ENCODE results near the gene GRM3. TPM values are rescaled to one million over a fixed set of nuclear protein-coding genes. Genes with fewer than 3 reads are reported as not detected.
"Not testable (repeated sequence)": the region's sequence is repeated elsewhere in the genome, so short reads cannot be mapped to it uniquely, and the experiment has no call there.

The GRM3 gene
- 0.11 TPM for polyA plus RNA-seq (2012; ENCODE audit: missing spikeins)

- DNase-seq (ENCODE audit: insufficient read length), result no peak
- no peak for FAIRE-seq
- TF ChIP-seq TAF1 (IDR thresholded peaks at IDR 0.05; ENCODE audit: borderline replicate concordance, low read depth, low read length) (no peak), POLR2A (IDR thresholded peaks at IDR 0.05; ENCODE audit: low read depth, low read length) (no peak), POLR2AphosphoS5 (IDR thresholded peaks at IDR 0.05; ENCODE audit: low read depth, low read length) (no peak)
Observed at GRCh38 chr7:86643561-86644281, at the start of gene GRM3. Gene GRM3 (plus strand): TSS chr7:86643909. CDS start chr7:86765146, 121,237 bp downstream.

DNA sequence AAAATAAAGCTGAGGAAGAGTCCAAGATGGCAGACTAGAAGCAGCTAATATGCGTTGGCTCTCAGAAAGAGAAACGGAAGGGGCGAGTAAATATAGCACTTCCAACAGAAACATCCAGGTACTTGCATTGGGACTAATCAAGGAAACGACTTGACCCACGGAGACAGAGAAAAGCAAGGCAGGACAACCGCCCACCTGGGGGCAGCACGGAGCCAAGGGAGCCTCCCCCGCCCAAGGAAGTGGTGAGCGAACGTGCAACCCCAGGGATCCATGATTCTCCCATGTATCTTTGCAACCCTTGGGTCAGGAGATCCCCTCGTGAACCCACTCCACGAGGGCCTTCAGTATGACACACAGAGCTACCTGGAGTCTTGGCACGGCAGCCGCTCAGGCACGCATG lies 45.4 kb upstream of the GRM3 start:
- FAIRE-seq (no peak), DNase-seq (ENCODE audit: insufficient read length) (peak; percentile 9)
- no peak for TF ChIP-seq TAF1 (IDR thresholded peaks at IDR 0.05; ENCODE audit: borderline replicate concordance, low read depth, low read length)
- no peak for TF ChIP-seq POLR2AphosphoS5 (IDR thresholded peaks at IDR 0.05; ENCODE audit: low read depth, low read length)
- no peak for TF ChIP-seq POLR2A (IDR thresholded peaks at IDR 0.05; ENCODE audit: low read depth, low read length)

DNA sequence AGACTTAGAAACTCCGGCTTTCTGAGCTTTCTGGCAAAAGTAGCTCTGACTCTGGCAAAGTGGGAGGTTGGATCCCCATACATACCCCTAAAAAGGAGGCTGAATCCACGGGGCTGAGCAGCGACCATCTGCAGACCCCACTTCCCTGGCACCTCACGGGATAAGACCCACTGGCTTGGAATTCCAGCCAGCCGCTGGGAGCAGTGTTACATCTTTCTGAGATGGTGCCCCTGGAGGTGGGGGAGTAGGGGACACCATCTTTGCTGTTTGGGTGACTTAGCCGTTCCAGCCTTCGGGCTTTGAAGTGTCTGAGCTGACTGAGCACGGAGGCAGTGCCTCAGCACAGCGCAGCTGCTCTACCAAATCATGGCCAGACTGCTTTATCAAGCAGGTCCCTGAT lies 45.0 kb upstream of the GRM3 start:
- no peak for DNase-seq (ENCODE audit: insufficient read length)
- no peak for FAIRE-seq
- TF ChIP-seq POLR2A (IDR thresholded peaks at IDR 0.05; ENCODE audit: low read depth, low read length) (no peak), POLR2AphosphoS5 (IDR thresholded peaks at IDR 0.05; ENCODE audit: low read depth, low read length) (no peak), TAF1 (IDR thresholded peaks at IDR 0.05; ENCODE audit: borderline replicate concordance, low read depth, low read length) (no peak)

- no peak for DNase-seq (ENCODE audit: insufficient read length)
- TF ChIP-seq TAF1 (IDR thresholded peaks at IDR 0.05; ENCODE audit: borderline replicate concordance, low read depth, low read length) (no peak), POLR2A (IDR thresholded peaks at IDR 0.05; ENCODE audit: low read depth, low read length) (no peak), POLR2AphosphoS5 (IDR thresholded peaks at IDR 0.05; ENCODE audit: low read depth, low read length) (no peak)
- no peak for FAIRE-seq
Observed at GRCh38 chr7:86600506-86601290, 43.0 kb upstream of the GRM3 start.

DNA sequence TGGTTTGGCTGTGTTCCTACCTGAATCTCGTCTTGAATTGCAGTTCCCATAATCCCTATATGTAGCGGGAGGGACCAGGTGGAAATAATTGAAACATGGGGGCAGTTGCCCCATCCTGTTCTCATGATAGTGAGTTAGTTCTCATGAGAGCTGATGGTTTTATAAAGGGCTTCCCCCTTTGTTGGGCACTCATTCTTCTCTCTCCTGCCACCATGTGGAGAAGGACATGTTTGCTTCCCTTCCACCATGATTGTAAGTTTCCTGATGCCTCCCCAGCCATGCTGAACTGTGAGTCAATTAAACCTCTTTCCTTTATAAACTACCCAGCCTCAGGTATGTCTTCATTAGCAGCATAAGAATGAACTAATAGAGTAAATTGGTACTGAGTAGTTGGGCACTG lies 28.0 kb upstream of the GRM3 start:
- DNase-seq (ENCODE audit: insufficient read length); FAIRE-seq: not testable (repeated sequence)

- DNase-seq (ENCODE audit: insufficient read length) (no peak), FAIRE-seq (no peak)
- no peak for TF ChIP-seq POLR2AphosphoS5 (IDR thresholded peaks at IDR 0.05; ENCODE audit: low read depth, low read length)
- TF ChIP-seq TAF1 (IDR thresholded peaks at IDR 0.05; ENCODE audit: borderline replicate concordance, low read depth, low read length), result no peak
- no peak for TF ChIP-seq POLR2A (IDR thresholded peaks at IDR 0.05; ENCODE audit: low read depth, low read length)
Observed at GRCh38 chr7:86644282-86645224, 844 bp downstream of the GRM3 start.

DNA sequence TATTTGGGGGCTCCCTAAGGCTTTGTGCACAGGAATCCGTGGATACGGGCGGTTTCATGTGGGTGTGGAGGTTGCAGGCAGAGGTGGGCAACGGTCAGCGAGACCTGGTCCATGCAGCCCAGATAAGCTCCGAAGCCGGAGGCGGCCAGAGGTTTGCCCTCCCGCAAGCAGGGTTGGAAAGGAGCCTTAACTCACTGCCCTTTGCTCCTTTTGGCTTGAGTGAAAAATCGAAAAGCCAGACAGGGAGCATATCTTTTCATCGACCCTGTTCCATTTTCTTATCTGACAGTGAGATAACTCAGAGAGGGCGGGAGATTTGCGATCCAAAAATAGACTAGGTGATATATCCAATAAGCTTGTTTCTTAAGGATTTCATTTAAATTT lies 1.5 kb downstream of the GRM3 start:
- DNase-seq (ENCODE audit: insufficient read length) (no peak), FAIRE-seq (no peak)
- TF ChIP-seq POLR2AphosphoS5 (IDR thresholded peaks at IDR 0.05; ENCODE audit: low read depth, low read length) (no peak), TAF1 (IDR thresholded peaks at IDR 0.05; ENCODE audit: borderline replicate concordance, low read depth, low read length) (no peak), POLR2A (IDR thresholded peaks at IDR 0.05; ENCODE audit: low read depth, low read length) (no peak)

- no peak for DNase-seq (ENCODE audit: insufficient read length)
- FAIRE-seq, result no peak
- TF ChIP-seq TAF1 (IDR thresholded peaks at IDR 0.05; ENCODE audit: borderline replicate concordance, low read depth, low read length) (no peak), POLR2AphosphoS5 (IDR thresholded peaks at IDR 0.05; ENCODE audit: low read depth, low read length) (no peak), POLR2A (IDR thresholded peaks at IDR 0.05; ENCODE audit: low read depth, low read length) (no peak)
Observed at GRCh38 chr7:86645676-86646276, 2.1 kb downstream of the GRM3 start.

DNA sequence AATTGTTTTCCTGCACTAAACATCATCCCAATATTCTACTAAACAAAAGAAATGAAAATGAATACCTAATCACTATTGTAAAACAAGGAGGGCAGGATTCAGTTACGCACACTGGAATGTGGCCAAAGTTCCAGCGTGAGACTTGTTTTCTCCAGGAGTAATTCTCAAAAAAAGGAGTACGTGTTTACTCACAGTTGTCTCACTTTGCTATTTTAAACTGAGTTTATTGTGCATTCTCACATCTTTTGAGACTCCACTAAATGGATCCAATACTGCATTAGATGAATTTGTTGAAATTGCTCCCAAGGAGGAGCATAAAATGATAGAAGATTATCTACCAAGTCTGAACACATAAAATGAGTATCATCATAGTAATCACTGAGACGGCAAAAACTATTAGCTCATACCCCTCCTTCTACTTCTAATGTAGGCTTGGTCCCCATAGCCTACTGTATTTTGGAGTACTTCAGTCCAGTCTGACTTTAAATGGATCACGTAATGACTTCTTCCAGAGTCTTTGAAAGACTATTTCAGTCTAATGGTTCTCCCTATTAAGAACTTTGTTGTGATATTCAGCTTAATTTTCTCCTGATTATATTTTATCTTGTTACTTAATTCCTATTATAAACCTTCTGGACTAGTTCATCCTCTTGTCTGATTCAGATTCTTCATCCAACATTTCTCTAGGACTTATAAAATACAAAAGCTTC lies 3.8 kb downstream of the GRM3 start:
- FAIRE-seq (no peak), DNase-seq (ENCODE audit: insufficient read length) (no peak)
- TF ChIP-seq POLR2AphosphoS5 (IDR thresholded peaks at IDR 0.05; ENCODE audit: low read depth, low read length), result no peak
- no peak for TF ChIP-seq TAF1 (IDR thresholded peaks at IDR 0.05; ENCODE audit: borderline replicate concordance, low read depth, low read length)
- no peak for TF ChIP-seq POLR2A (IDR thresholded peaks at IDR 0.05; ENCODE audit: low read depth, low read length)

DNA sequence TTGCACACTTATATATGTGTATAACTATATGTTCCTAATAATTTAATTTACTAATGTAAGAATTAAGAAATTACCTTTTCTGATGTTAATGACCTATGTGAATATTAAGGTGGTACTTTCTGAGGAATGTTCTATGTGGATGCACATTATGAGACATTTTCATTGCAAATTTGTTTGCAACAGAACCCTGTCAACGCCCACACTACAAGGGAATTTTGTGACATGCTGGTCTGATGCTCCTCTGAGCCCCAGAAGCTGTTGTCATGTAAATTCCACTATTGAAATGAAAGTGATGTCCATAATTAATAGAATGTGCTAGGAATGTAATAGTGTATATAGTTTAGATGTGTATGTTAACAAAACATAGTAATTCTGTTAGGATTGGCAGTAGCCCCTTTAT lies 4.5 kb downstream of the GRM3 start:
- TF ChIP-seq POLR2AphosphoS5 (IDR thresholded peaks at IDR 0.05; ENCODE audit: low read depth, low read length), result no peak
- TF ChIP-seq POLR2A (IDR thresholded peaks at IDR 0.05; ENCODE audit: low read depth, low read length), result no peak
- TF ChIP-seq TAF1 (IDR thresholded peaks at IDR 0.05; ENCODE audit: borderline replicate concordance, low read depth, low read length), result no peak
- no peak for FAIRE-seq
- no peak for DNase-seq (ENCODE audit: insufficient read length)

Measured in GM12892 (cell line).